Stromal cell of bone marrow (primary cell): Measurements from ENCODE around the gene TTLL10.
"Not testable (repeated sequence)": the region's sequence is repeated elsewhere in the genome, so short reads cannot be mapped to it uniquely, and the experiment has no call there.

Experiments
- DNase-seq: peaks from one replicate; pipeline ENCODE4 v3.0.0-alpha.2; 2012; ENCODE audit warnings: low read depth

Gene TTLL10

GRCh38 chr1:1173061-1173792 is 453 bp upstream of the TTLL10 start:
- no peak for DNase-seq

GRCh38 chr1:1175221-1176062 is 1.8 kb downstream of the TTLL10 start:
- no peak for DNase-seq

GRCh38 chr1:1176063-1176761 is 2.5 kb downstream of the TTLL10 start:
- DNase-seq: not testable (repeated sequence)

- no peak for DNase-seq
Observed at GRCh38 chr1:1176931-1177330, 3.3 kb downstream of the TTLL10 start.

- DNase-seq: no peak
Observed at GRCh38 chr1:1177452-1178206, 3.9 kb downstream of the TTLL10 start.

GRCh38 chr1:1178794-1179331 is 5.2 kb downstream of the TTLL10 start:
- DNase-seq: no peak

- DNase-seq: no peak
Observed at GRCh38 chr1:1179346-1179982, 5.8 kb downstream of the TTLL10 start.

- DNase-seq: no peak
Observed at GRCh38 chr1:1179983-1180861, 6.5 kb downstream of the TTLL10 start.

- no peak for DNase-seq
Observed at GRCh38 chr1:1181129-1181937, 7.7 kb downstream of the TTLL10 start.

- DNase-seq: no peak
Observed at GRCh38 chr1:1181938-1182410, 8.3 kb downstream of the TTLL10 start.

- DNase-seq: no peak
Observed at GRCh38 chr1:1182491-1183220, 9.0 kb downstream of the TTLL10 start.

GRCh38 chr1:1183221-1183747 is 9.6 kb downstream of the TTLL10 start:
- no peak for DNase-seq

GRCh38 chr1:1183833-1184775 is 10.4 kb downstream of the TTLL10 start:
- no peak for DNase-seq

GRCh38 chr1:1185101-1185765 is 11.6 kb downstream of the TTLL10 start:
- no peak for DNase-seq

GRCh38 chr1:1187938-1188337 is 14.3 kb downstream of the TTLL10 start:
- DNase-seq: no peak

GRCh38 chr1:1189111-1189510 is 15.4 kb downstream of the TTLL10 start:
- no peak for DNase-seq

- no peak for DNase-seq
Observed at GRCh38 chr1:1191734-1192133, 18.1 kb downstream of the TTLL10 start.
